OCI-LY7 (cell line): ENCODE measurements around the gene ULK3. TPM values are rescaled to one million over a fixed set of nuclear protein-coding genes. Genes with fewer than 3 reads are reported as not detected.

Experiments
- BruUV-seq: library from RNA; stranded (reverse); fragments of 400-500 nt; replicated peaks from 2 replicates; lab custom pipeline; 2021; lab: Mats Ljungman, UMichigan
- CTCF ChIA-PET: fragments of 300-600 bp; sonication (Branson Sonifier 250); formaldehyde crosslinking; loops from one replicate; lab custom pipeline; 2022; ENCODE audit warnings: antibody characterized with exemption; ENCODE audit not compliant: unreplicated experiment; lab: Charles Lee
- POLR2A ChIA-PET: fragments of 300-600 bp; sonication (Branson Sonifier 250); formaldehyde crosslinking; loops from one replicate; lab custom pipeline; 2022; ENCODE audit warnings: antibody characterized with exemption; lab: Charles Lee
- DNase-seq: peaks from one replicate; pipeline ENCODE4 v3.0.0-alpha.2; 2015; ENCODE audit warnings: low spot score
- H2AFZ ChIP-seq: fragments of 200-600 bp; sonication (generic), shearing (Covaris generic); 2 replicates; pipeline ENCODE4 v1.6.1; 2014; ENCODE audit warnings: mild to moderate bottlenecking, antibody characterized with exemption, low read length, moderate library complexity
- H3K27ac ChIP-seq: fragments of 200-600 bp; sonication (generic); 2 replicates; pipeline ENCODE4 v1.5.1; 2014; ENCODE audit warnings: mixed run types, low read depth, mild to moderate bottlenecking, moderate library complexity, low read length, inconsistent platforms; ENCODE audit not compliant: poor library complexity, severe bottlenecking
- H3K36me3 ChIP-seq: fragments of 200-600 bp; sonication (generic); 2 replicates; pipeline ENCODE4 v1.6.1; 2014; ENCODE audit warnings: mild to moderate bottlenecking, antibody characterized with exemption, low read length, moderate library complexity, mixed read lengths; ENCODE audit not compliant: insufficient read depth
- H3K4me1 ChIP-seq: fragments of 200-600 bp; sonication (generic); 2 replicates; pipeline ENCODE4 v1.5.1; 2014; ENCODE audit warnings: mild to moderate bottlenecking, low read length; ENCODE audit not compliant: insufficient read depth, poor library complexity, severe bottlenecking
- H3K4me2 ChIP-seq: fragments of 200-600 bp; sonication (generic); 2 replicates; pipeline ENCODE4 v1.6.1; 2014; ENCODE audit warnings: mild to moderate bottlenecking, low read length
- H3K4me3 ChIP-seq: fragments of 200-600 bp; sonication (generic); 2 replicates; pipeline ENCODE4 v1.5.1; 2014; ENCODE audit warnings: mild to moderate bottlenecking, low read depth, low read length; ENCODE audit not compliant: poor library complexity, severe bottlenecking
- H3K79me2 ChIP-seq: fragments of 200-600 bp; sonication (generic); 2 replicates; pipeline ENCODE4 v1.6.1; 2016; ENCODE audit warnings: low read depth, mild to moderate bottlenecking, low read length, moderate library complexity, mixed read lengths; ENCODE audit not compliant: insufficient read depth
- H3K9me2 ChIP-seq: fragments of 200-600 bp; sonication (generic); 2 replicates; pipeline ENCODE4 v1.6.1; 2016; ENCODE audit warnings: mild to moderate bottlenecking, low read length, mixed read lengths; ENCODE audit not compliant: insufficient read depth
- H3K9me3 ChIP-seq: fragments of 200-600 bp; sonication (generic); 2 replicates; pipeline ENCODE4 v1.6.1; 2014; ENCODE audit warnings: mild to moderate bottlenecking, mixed run types, low read length, mixed read lengths
- H4K20me1 ChIP-seq: fragments of 200-600 bp; sonication (generic); 2 replicates; pipeline ENCODE4 v1.6.1; 2014; ENCODE audit warnings: mild to moderate bottlenecking, antibody characterized with exemption, low read length, moderate library complexity, mixed read lengths; ENCODE audit not compliant: insufficient read depth
- EZH2phosphoT487 ChIP-seq: fragments of 200-600 bp; sonication (generic); IDR thresholded peaks from 2 replicates; pipeline ENCODE4 v1.6.1; 2018; ENCODE audit warnings: low read depth, borderline replicate concordance, mild to moderate bottlenecking, mixed run types, antibody characterized with exemption, low read length, moderate library complexity, mixed read lengths
- intact Hi-C: fragments of 100-400 bp; cut with micrococcal nuclease; formaldehyde crosslinking; loops from one replicate; pipeline ENCODE4 v1.10.0; 2022; ENCODE audit not compliant: unreplicated experiment
- total RNA-seq, 2 experiments: library from RNA; depleted of rRNA in 1 of 2; stranded (reverse); fragments of >200 nt in 1 of 2; shearing (Covaris generic) in 1 of 2; gene quantifications; 2 replicates each; pipeline ENCODE4 v1.2.3, GENCODE V29; 2014 to 2022
- TF ChIP-seq, protein P1 (sequence below): fragments of 200-600 bp; sonication (generic); conservative IDR thresholded peaks from 2 replicates; pipeline ENCODE4 v1.5.1; 2014; ENCODE audit warnings: mild to moderate bottlenecking, antibody characterized with exemption, low read length, moderate library complexity, mixed read lengths

ULK3 gene
- total RNA-seq, 2 experiments from 2014 or later = 31.7 to 46.4 TPM

DNA sequence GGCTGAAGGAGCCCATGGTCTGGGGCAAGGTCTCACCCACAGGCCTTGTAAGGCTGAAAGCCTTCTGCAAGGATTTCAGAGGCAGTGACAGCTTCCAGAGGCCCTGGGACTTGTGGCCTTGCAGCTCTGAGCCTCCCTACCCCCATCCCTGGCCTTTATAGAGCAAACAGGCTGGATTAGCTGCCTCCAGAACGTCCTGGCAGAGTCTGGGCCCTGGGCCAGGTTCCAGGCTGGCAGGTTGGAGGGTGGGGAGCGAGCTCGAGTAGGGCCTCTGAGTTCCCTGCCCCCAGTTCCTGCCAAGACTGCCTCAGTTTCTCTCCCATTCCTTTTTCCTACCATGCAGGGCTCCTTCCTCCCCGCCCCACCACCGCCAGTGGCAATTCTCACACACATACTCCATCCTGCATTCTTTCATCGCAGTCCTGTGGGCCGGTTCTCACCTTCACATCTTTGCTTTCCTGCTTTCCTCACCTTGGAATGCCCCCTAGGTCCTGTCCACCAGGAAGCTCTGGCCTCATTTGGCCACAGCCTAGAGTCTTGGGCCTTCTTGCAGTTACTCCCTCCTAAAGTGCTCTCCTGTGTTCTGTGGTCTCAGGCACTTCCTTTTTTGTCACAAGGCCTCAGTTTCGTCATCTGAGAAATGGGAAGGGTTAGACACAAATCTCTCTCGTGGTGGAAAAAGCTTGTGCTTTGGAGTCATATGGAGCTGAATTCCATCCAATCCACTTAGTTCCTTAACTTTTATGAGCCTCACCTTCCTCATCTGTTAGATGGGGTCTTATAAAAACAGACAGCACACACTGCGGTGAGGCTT lies 27.6 kb downstream of the ULK3 start:
- ChIA-PET CTCF (no interaction called here), POLR2A (interaction anchor here (0.6 kb wide), 2 partner anchors 55 to 636 kb away, joined by 4 to 7 read pairs; partner anchors contain the start of gene SIN3A)
- no peaks in the 10 kb centered on the region for H3K9me2 ChIP-seq
- no peaks in the 10 kb centered on the region for H3K36me3 ChIP-seq
- H3K27ac ChIP-seq = no peak overlapping the region
- H3K4me1 ChIP-seq = peaks cover 18% of the 10 kb centered on the region
- no peaks in the 10 kb centered on the region for H3K9me3 ChIP-seq
- no peak overlapping the region for H3K4me3 ChIP-seq
- H2AFZ ChIP-seq = no peak overlapping the region
- no peak for DNase-seq
- BruUV-seq = no TSS peak
- H3K4me2 ChIP-seq = no peak overlapping the region
- H4K20me1 ChIP-seq = no peaks in the 10 kb centered on the region
- intact Hi-C loops = no loop called here
- no peak for TF ChIP-seq EZH2phosphoT487
- TF ChIP-seq, protein P1, sequence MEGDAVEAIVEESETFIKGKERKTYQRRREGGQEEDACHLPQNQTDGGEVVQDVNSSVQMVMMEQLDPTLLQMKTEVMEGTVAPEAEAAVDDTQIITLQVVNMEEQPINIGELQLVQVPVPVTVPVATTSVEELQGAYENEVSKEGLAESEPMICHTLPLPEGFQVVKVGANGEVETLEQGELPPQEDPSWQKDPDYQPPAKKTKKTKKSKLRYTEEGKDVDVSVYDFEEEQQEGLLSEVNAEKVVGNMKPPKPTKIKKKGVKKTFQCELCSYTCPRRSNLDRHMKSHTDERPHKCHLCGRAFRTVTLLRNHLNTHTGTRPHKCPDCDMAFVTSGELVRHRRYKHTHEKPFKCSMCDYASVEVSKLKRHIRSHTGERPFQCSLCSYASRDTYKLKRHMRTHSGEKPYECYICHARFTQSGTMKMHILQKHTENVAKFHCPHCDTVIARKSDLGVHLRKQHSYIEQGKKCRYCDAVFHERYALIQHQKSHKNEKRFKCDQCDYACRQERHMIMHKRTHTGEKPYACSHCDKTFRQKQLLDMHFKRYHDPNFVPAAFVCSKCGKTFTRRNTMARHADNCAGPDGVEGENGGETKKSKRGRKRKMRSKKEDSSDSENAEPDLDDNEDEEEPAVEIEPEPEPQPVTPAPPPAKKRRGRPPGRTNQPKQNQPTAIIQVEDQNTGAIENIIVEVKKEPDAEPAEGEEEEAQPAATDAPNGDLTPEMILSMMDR = no peak
- no peaks in the 10 kb centered on the region for H3K79me2 ChIP-seq

DNA sequence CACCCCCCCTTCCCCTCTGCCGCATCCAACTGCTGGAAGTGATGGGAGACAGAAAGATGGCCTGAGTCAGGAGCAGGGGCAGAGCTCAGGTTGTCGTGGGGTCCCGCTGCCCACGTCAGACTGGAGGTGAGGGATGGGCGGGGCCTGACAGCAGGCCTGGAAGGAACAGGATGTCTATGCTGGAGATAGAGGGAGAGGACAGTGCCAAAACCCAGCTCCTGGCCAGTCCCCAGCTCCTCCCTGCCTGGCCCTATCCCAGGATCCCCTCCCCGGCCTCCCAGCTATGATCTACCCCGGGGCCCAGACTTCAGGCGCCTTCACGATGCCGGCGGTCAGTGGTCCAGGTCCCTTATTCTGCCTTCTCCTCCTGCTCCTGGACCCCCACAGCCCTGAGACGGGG lies 30.4 kb downstream of the ULK3 start, which contains the start of gene LMAN1L:
Gene LMAN1L, plus strand, starts transcription at position 303 of the 400 bp plus-strand sequence. Its CDS starts 20 bp downstream, at position 323.
- Histone ChIP-seq H2AFZ (no peak within 1 kb of the TSS), H3K4me1 (peaks cover 12% of the 10 kb centered on the region), H3K36me3 (no peaks in the 10 kb centered on the region), H3K79me2 (no peaks in the 10 kb centered on the region), H3K4me3 (no peak within 1 kb of the TSS), H3K9me2 (no peaks in the 10 kb centered on the region), H3K4me2 (no peak within 1 kb of the TSS), H3K9me3 (no peaks in the 10 kb centered on the region), H3K27ac (no peak within 1 kb of the TSS), H4K20me1 (no peaks in the 10 kb centered on the region)
- BruUV-seq = no TSS peak
- intact Hi-C loops = no loop called here
- ChIA-PET POLR2A (no interaction called here), CTCF (no interaction called here)
- TF ChIP-seq, protein P1 = no peak
- TF ChIP-seq EZH2phosphoT487 = no peak
- no peak for DNase-seq

DNA sequence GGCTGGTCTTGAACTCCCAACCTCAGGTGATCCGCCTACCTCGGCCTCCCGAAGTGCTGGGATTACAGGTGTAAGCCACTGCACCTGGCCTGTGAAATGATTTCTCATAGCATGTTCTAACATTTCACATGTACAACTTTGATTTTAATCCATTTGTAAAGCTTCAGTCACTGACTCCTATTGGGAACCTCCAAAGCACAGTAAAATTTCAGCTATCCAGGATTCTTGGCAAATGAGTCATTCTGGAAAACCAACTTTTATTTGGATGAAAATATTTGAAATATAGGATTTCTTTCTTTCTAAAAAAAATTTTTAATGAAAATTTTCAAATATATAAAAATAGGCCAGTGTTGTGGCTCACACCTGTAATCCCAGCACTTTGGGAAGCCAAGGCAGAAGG lies 33.0 kb downstream of the ULK3 start:
- ChIA-PET CTCF (interaction anchor here (0.7 kb wide), 1 partner anchor 372 kb away, joined by 3 read pairs; no protein-coding TSS in a partner anchor), POLR2A (interaction anchor here (0.8 to 2.5 kb wide), 2 partner anchors 11 to 39 kb away, joined by 3 to 11 read pairs; no protein-coding TSS in a partner anchor)
- H4K20me1 ChIP-seq = no peaks in the 10 kb centered on the region
- no peak overlapping the region for H3K27ac ChIP-seq
- peaks cover 8% of the 10 kb centered on the region for H3K36me3 ChIP-seq
- no peaks in the 10 kb centered on the region for H3K79me2 ChIP-seq
- H3K4me1 ChIP-seq = peaks cover 12% of the 10 kb centered on the region
- TF ChIP-seq, protein P1 = no peak
- no peak for TF ChIP-seq EZH2phosphoT487
- intact Hi-C loops = no loop called here
- BruUV-seq = no TSS peak
- no peak for DNase-seq
- H3K4me2 ChIP-seq = no peak overlapping the region
- H3K4me3 ChIP-seq = no peak overlapping the region
- H3K9me3 ChIP-seq = no peaks in the 10 kb centered on the region
- H3K9me2 ChIP-seq = no peaks in the 10 kb centered on the region
- no peak overlapping the region for H2AFZ ChIP-seq
